Activated gamma-delta T cell treated with anti-CD3 and anti-CD28 coated beads, Interleukin-2, amount 50 U/mL, for 16 hours (primary cell): ENCODE data around the gene ADGRL2.

ENCODE experiments used
- DNase-seq: peaks from one replicate; pipeline ENCODE4 v3.0.0-alpha.2; 2020; ENCODE audit warnings: low read depth

Gene ADGRL2

GRCh38 chr1:81989524-81989923, 188.8 kb downstream of the ADGRL2 start:
- no peak for DNase-seq

GRCh38 chr1:81990241-81990640, 189.5 kb downstream of the ADGRL2 start:
- no peak for DNase-seq

- DNase-seq = no peak
These were observed 197.4 kb downstream of the ADGRL2 start for GRCh38 chr1:81998165-81998564.

- no peak for DNase-seq
These were observed 198.6 kb downstream of the ADGRL2 start for GRCh38 chr1:81999364-81999763.

- no peak for DNase-seq
These were observed 199.5 kb downstream of the ADGRL2 start for GRCh38 chr1:82000221-82000620.

GRCh38 chr1:82001345-82001744, 200.6 kb downstream of the ADGRL2 start:
- no peak for DNase-seq

- no peak for DNase-seq
These were observed 207.1 kb downstream of the ADGRL2 start for GRCh38 chr1:82007804-82008203.

GRCh38 chr1:82013702-82014101, 213.0 kb downstream of the ADGRL2 start:
- no peak for DNase-seq

GRCh38 chr1:82015444-82015843, 214.7 kb downstream of the ADGRL2 start:
- no peak for DNase-seq

GRCh38 chr1:82018319-82018718, 217.6 kb downstream of the ADGRL2 start:
- no peak for DNase-seq

GRCh38 chr1:82019508-82019907, 218.8 kb downstream of the ADGRL2 start:
- no peak for DNase-seq

GRCh38 chr1:82030830-82031229, 230.1 kb downstream of the ADGRL2 start:
- no peak for DNase-seq

GRCh38 chr1:82032068-82032467, 231.3 kb downstream of the ADGRL2 start:
- no peak for DNase-seq

GRCh38 chr1:82034812-82035211, 234.1 kb downstream of the ADGRL2 start:
- DNase-seq = no peak
